IMR-90 (cell line): ENCODE data around the gene TPPP. TPM values are rescaled to one million over a fixed set of nuclear protein-coding genes. Genes with fewer than 3 reads are reported as not detected.
"Not testable (repeated sequence)": the region's sequence is repeated elsewhere in the genome, so short reads cannot be mapped to it uniquely, and the experiment has no call there.

Experiments used
- ATAC-seq: fragments of 200-7000 bp; cut with Tn5 transposase; 2 replicates; pipeline ENCODE4 v1.9.1; 2020; ENCODE audit warnings: low read depth, mild to moderate bottlenecking, moderate library complexity
- BruUV-seq: library from RNA; stranded (reverse); fragments of 400-500 nt; replicated peaks from 2 replicates; lab custom pipeline; 2021; lab: Mats Ljungman, UMichigan
- CTCF ChIA-PET: fragments of 300-600 bp; formaldehyde crosslinking; extraction: SDS; loops from one replicate; lab custom pipeline; 2021; ENCODE audit warnings: antibody characterized with exemption; lab: Yijun Ruan, JAX
- POLR2A ChIA-PET: fragments of 300-600 bp; sonication (Branson Sonifier 250); formaldehyde crosslinking; loops from one replicate; lab custom pipeline; 2022; ENCODE audit warnings: antibody characterized with exemption; ENCODE audit not compliant: unreplicated experiment; lab: Charles Lee
- DNase-seq: peaks from one replicate; pipeline ENCODE4 v3.0.0; 2013
- H2AFZ ChIP-seq: replicated peaks from 2 replicates; pipeline ENCODE3; 2013; ENCODE audit warnings: low read length, mild to moderate bottlenecking; ENCODE audit not compliant: poor library complexity
- H2AK5ac ChIP-seq: 2 replicates; pipeline ENCODE4 v1.6.1; 2013; ENCODE audit warnings: low read depth, low read length, inconsistent platforms
- H2AK9ac ChIP-seq: replicated peaks from 2 replicates; pipeline ENCODE3; 2013; ENCODE audit warnings: mild to moderate bottlenecking, low read depth, low read length, moderate library complexity; ENCODE audit not compliant: poor library complexity
- H2BK120ac ChIP-seq: 2 replicates; pipeline ENCODE4 v1.6.1; 2013; ENCODE audit warnings: low read depth, low read length, inconsistent platforms
- H2BK15ac ChIP-seq: 3 replicates; pipeline ENCODE4 v1.6.1; 2013; ENCODE audit warnings: low read depth, low read length, inconsistent platforms
- H2BK20ac ChIP-seq: 2 replicates; pipeline ENCODE4 v1.6.1; 2013; ENCODE audit warnings: low read depth, mild to moderate bottlenecking, inconsistent platforms, low read length, moderate library complexity
- H2BK5ac ChIP-seq: 2 replicates; pipeline ENCODE4 v1.6.1; 2013; ENCODE audit warnings: mild to moderate bottlenecking, low read depth, low read length, inconsistent platforms; ENCODE audit not compliant: poor library complexity, severe bottlenecking
- H3K14ac ChIP-seq: replicated peaks from 2 replicates; pipeline ENCODE4 v1.6.1; 2013; ENCODE audit warnings: low read depth, low read length, inconsistent platforms
- H3K18ac ChIP-seq: 2 replicates; pipeline ENCODE4 v1.6.1; 2013; ENCODE audit warnings: low read depth, low read length, control low read depth
- H3K23ac ChIP-seq: 2 replicates; pipeline ENCODE4 v1.6.1; 2013; ENCODE audit warnings: low read depth, low read length, inconsistent platforms
- H3K27ac ChIP-seq: 2 replicates; pipeline ENCODE4 v1.5.1; 2013; ENCODE audit warnings: mild to moderate bottlenecking, control low read depth, low read length; ENCODE audit not compliant: insufficient read depth
- H3K27me3 ChIP-seq: 2 replicates; pipeline ENCODE4 v1.6.1; 2013; ENCODE audit warnings: low read length; ENCODE audit not compliant: control insufficient read depth, insufficient read depth
- H3K36me3 ChIP-seq: 2 replicates; pipeline ENCODE4 v1.6.1; 2013; ENCODE audit warnings: low read length, mixed read lengths; ENCODE audit not compliant: control insufficient read depth, insufficient read depth
- H3K4ac ChIP-seq: 2 replicates; pipeline ENCODE4 v1.6.1; 2013; ENCODE audit warnings: low read depth, low read length, inconsistent platforms
- H3K4me1 ChIP-seq: 2 replicates; pipeline ENCODE4 v1.6.1; 2013; ENCODE audit warnings: low read length, mixed read lengths; ENCODE audit not compliant: control insufficient read depth, insufficient read depth
- H3K4me2 ChIP-seq: 2 replicates; pipeline ENCODE4 v1.6.1; 2013; ENCODE audit warnings: low read depth, mild to moderate bottlenecking, control low read depth, low read length, moderate library complexity
- H3K4me3 ChIP-seq: 2 replicates; pipeline ENCODE4 v1.5.1; 2013; ENCODE audit warnings: low read depth, mild to moderate bottlenecking, control low read depth, low read length, moderate library complexity; ENCODE audit not compliant: insufficient read depth
- H3K56ac ChIP-seq: 2 replicates; pipeline ENCODE4 v1.6.1; 2013; ENCODE audit warnings: low read length, inconsistent platforms; ENCODE audit not compliant: insufficient read depth; ENCODE audit errors: extremely low read depth
- H3K79me1 ChIP-seq, 2 experiments: 2 replicates each; pipeline ENCODE4 v1.6.1; 2013; ENCODE audit warnings: low read length in 2 of 2, inconsistent platforms in 1 of 2, low read depth in 1 of 2
- H3K9ac ChIP-seq: 2 replicates; pipeline ENCODE4 v1.6.1; 2013; ENCODE audit warnings: low read depth, low read length, control low read depth
- H3K9me1 ChIP-seq: 2 replicates; pipeline ENCODE4 v1.6.1; 2013; ENCODE audit warnings: low read length, inconsistent platforms; ENCODE audit not compliant: insufficient read depth
- H3K9me3 ChIP-seq: 2 replicates; pipeline ENCODE4 v1.6.1; 2013; ENCODE audit warnings: low read length; ENCODE audit not compliant: control insufficient read depth, insufficient read depth
- H4K20me1 ChIP-seq: 2 replicates; pipeline ENCODE4 v1.6.1; 2013; ENCODE audit warnings: low read length, inconsistent platforms; ENCODE audit not compliant: insufficient read depth
- H4K5ac ChIP-seq: 2 replicates; pipeline ENCODE4 v1.6.1; 2013; ENCODE audit warnings: mild to moderate bottlenecking, low read depth, low read length, control low read depth
- H4K8ac ChIP-seq, 2 experiments: 2 replicates each; pipeline ENCODE4 v1.6.1; 2013; ENCODE audit warnings: low read depth in 2 of 2, low read length in 2 of 2, control low read depth in 1 of 2, inconsistent platforms in 1 of 2
- H4K91ac ChIP-seq: 2 replicates; pipeline ENCODE4 v1.6.1; 2013; ENCODE audit warnings: low read depth, low read length, inconsistent platforms; ENCODE audit not compliant: insufficient read depth
- CEBPB ChIP-seq: IDR thresholded peaks from 2 replicates; pipeline ENCODE4 v1.6.1; 2012; ENCODE audit warnings: low read depth, low read length, improper control_type of control experiment
- WGBS, 2 experiments: methylation state at CpG; one replicate each; pipeline versions ENCODE4 v1.1.5 to v1.1.7; 2013; ENCODE audit warnings: missing lambda C conversion rate in 2 of 2; ENCODE audit not compliant: insufficient read length in 1 of 2; ENCODE audit errors: extremely low coverage in 2 of 2; 5-methylcytosine and 5-hydroxymethylcytosine counted together
- dilution Hi-C: fragments of 300-500 bp; cut with HindIII; formaldehyde crosslinking; loops from one replicate; pipeline ENCODE4 v1.14.3; 2018; ENCODE audit warnings: low sequenced_read_pairs; ENCODE audit not compliant: unreplicated experiment
- in situ Hi-C: fragments of 300-500 bp; cut with MboI; formaldehyde crosslinking; loops from 3 replicates; pipeline ENCODE4 v1.14.3; 2019; ENCODE audit warnings: low sequenced_read_pairs, inconsistent platforms, mixed read lengths
- intact Hi-C: fragments of 100-400 bp; cut with micrococcal nuclease; formaldehyde crosslinking; loops from 2 replicates; pipeline ENCODE4 v1.10.0; 2022
- polyA plus RNA-seq, 3 experiments: library from polyadenylated mRNA; depleted of rRNA; stranded (reverse); fragments of >200 nt; gene quantifications; 2 replicates each; pipeline ENCODE4 v1.2.3, GENCODE V29; 2012; ENCODE audit warnings: low replicate concordance in 1 of 3
- total RNA-seq: library from RNA; depleted of rRNA; stranded (reverse); fragments of >200 nt; gene quantifications from 2 replicates; pipeline ENCODE4 v1.2.3, GENCODE V29; 2012

The TPPP gene
- total and polyA plus RNA-seq, 2 of the 4 experiments (the other 2 are of a cell fraction), result under 0.01 to 0.07 TPM

DNA sequence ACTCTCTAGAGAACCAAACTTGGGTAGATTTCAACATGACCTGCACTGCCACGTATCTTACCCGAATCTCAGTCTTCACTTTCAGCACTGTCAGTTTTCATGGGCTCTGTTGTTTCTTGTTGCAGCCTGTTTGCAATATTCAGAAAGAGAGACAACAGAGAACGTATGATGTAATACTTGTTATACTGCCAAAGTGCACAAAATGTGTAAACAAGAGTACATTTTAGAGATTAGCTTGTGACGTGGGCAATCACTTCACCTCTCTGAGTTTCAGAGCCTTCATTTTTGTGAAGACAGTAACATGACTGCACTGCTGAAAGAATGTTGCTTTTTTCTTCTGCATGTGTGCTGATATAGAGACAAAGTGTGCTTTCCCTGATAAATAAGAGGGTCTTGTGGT, 23.6 kb upstream of the TPPP start:
- H4K5ac ChIP-seq, H4K20me1 ChIP-seq, H3K36me3 ChIP-seq, H3K4me2 ChIP-seq, intact Hi-C loops, H4K8ac ChIP-seq, BruUV-seq, dilution Hi-C loops, H3K27ac ChIP-seq, H3K9me3 ChIP-seq, H3K4me1 ChIP-seq, CTCF ChIA-PET, H2AK5ac ChIP-seq, POLR2A ChIA-PET, in situ Hi-C loops, H4K91ac ChIP-seq, H2BK15ac ChIP-seq, H3K27me3 ChIP-seq, H2BK20ac ChIP-seq, H3K9ac ChIP-seq, H3K18ac ChIP-seq, H3K9me1 ChIP-seq, H3K23ac ChIP-seq, H2AFZ ChIP-seq, H3K14ac ChIP-seq, H3K4ac ChIP-seq, H3K4me3 ChIP-seq, H2BK120ac ChIP-seq, H3K56ac ChIP-seq, H2AK9ac ChIP-seq, H2BK5ac ChIP-seq, H3K79me1 ChIP-seq: not testable (repeated sequence)
- DNase-seq, result peak; percentile 16
- ATAC-seq, result peak; percentile 68
- peak; percentile 16; the same call in 1 of the 2 replicates for TF ChIP-seq CEBPB
- 0% methylated on average over 1 of the region's 4 CpGs; no CpG with 5 or more reads in 1 of the 2 experiments for WGBS, 2 experiments

- H3K9me1 ChIP-seq, H3K18ac ChIP-seq, H2BK20ac ChIP-seq, H3K56ac ChIP-seq, H3K9me3 ChIP-seq, H3K4me2 ChIP-seq, H4K91ac ChIP-seq, intact Hi-C loops, DNase-seq, H4K5ac ChIP-seq, H3K9ac ChIP-seq, in situ Hi-C loops, H3K4me3 ChIP-seq, H3K27me3 ChIP-seq, H2BK120ac ChIP-seq, H4K20me1 ChIP-seq, H2BK15ac ChIP-seq, ATAC-seq, H3K4me1 ChIP-seq, H3K14ac ChIP-seq, H2AK9ac ChIP-seq, POLR2A ChIA-PET, H2BK5ac ChIP-seq, H2AFZ ChIP-seq, H2AK5ac ChIP-seq, H3K27ac ChIP-seq, CTCF ChIA-PET, H3K4ac ChIP-seq, dilution Hi-C loops, BruUV-seq, H3K79me1 ChIP-seq, H3K23ac ChIP-seq, H3K36me3 ChIP-seq, H4K8ac ChIP-seq: not testable (repeated sequence)
- 68% methylated on average over 2 of the region's 4 CpGs; no CpG with 5 or more reads in 1 of the 2 experiments for WGBS, 2 experiments
Observed at GRCh38 chr5:715636-716035, 22.5 kb upstream of the TPPP start.
